Measurements from ENCODE around the gene PRUNE2.

The PRUNE2 gene

GRCh38 chr9:76644647-76645250 is 261.2 kb downstream of the PRUNE2 start:
- Mint-ChIP-seq H3K27me3 (no peaks in the 10 kb centered on the region), H3K9me3 (no peaks in the 10 kb centered on the region), H3K4me3 (no peak overlapping the region), H3K4me1 (no peaks in the 10 kb centered on the region), H3K27ac (no peak overlapping the region)
- no peak for ATAC-seq
- no peak for DNase-seq

GRCh38 chr9:76644171-76644570 is 261.7 kb downstream of the PRUNE2 start:
- no peak for ATAC-seq
- no peaks in the 10 kb centered on the region for H3K27me3 Mint-ChIP-seq
- no peaks in the 10 kb centered on the region for H3K4me1 Mint-ChIP-seq
- H3K4me3 Mint-ChIP-seq = no peak overlapping the region
- H3K27ac Mint-ChIP-seq = no peak overlapping the region
- H3K9me3 Mint-ChIP-seq = no peaks in the 10 kb centered on the region
- no peak for DNase-seq

- no peak overlapping the region for H3K27ac Mint-ChIP-seq
- no peaks in the 10 kb centered on the region for H3K4me1 Mint-ChIP-seq
- no peak for DNase-seq
- H3K27me3 Mint-ChIP-seq = no peaks in the 10 kb centered on the region
- no peaks in the 10 kb centered on the region for H3K9me3 Mint-ChIP-seq
- ATAC-seq = no peak
- no peak overlapping the region for H3K4me3 Mint-ChIP-seq
Observed at GRCh38 chr9:76643399-76644117, 262.4 kb downstream of the PRUNE2 start.

- H3K4me3 Mint-ChIP-seq = no peak overlapping the region
- H3K4me1 Mint-ChIP-seq = no peaks in the 10 kb centered on the region
- no peaks in the 10 kb centered on the region for H3K27me3 Mint-ChIP-seq
- DNase-seq (no peak), ATAC-seq (no peak)
- no peak overlapping the region for H3K27ac Mint-ChIP-seq
- no peaks in the 10 kb centered on the region for H3K9me3 Mint-ChIP-seq
Observed at GRCh38 chr9:76642701-76643209, 263.2 kb downstream of the PRUNE2 start.

- Mint-ChIP-seq H3K9me3 (no peaks in the 10 kb centered on the region), H3K4me1 (no peaks in the 10 kb centered on the region), H3K27ac (no peak overlapping the region), H3K27me3 (no peaks in the 10 kb centered on the region), H3K4me3 (no peak overlapping the region)
- DNase-seq (no peak), ATAC-seq (no peak)
Observed at GRCh38 chr9:76642074-76642473, 263.8 kb downstream of the PRUNE2 start.

- no peak for DNase-seq
- no peak for ATAC-seq
- Mint-ChIP-seq H3K9me3 (no peaks in the 10 kb centered on the region), H3K4me1 (no peaks in the 10 kb centered on the region), H3K27ac (no peak overlapping the region), H3K4me3 (no peak overlapping the region), H3K27me3 (no peaks in the 10 kb centered on the region)
Observed at GRCh38 chr9:76638001-76638400, 267.9 kb downstream of the PRUNE2 start.

- H3K4me1 Mint-ChIP-seq = no peaks in the 10 kb centered on the region
- H3K27ac Mint-ChIP-seq = peak overlapping the region in 1 of 2 donors; percentile 31
- H3K4me3 Mint-ChIP-seq = no peak overlapping the region
Observed at GRCh38 chr9:76637416-76637815, 268.5 kb downstream of the PRUNE2 start.

GRCh38 chr9:76634356-76635054 is 271.4 kb downstream of the PRUNE2 start:
- Mint-ChIP-seq H3K27me3 (peaks cover 9% of the 10 kb centered on the region), H3K4me3 (no peak overlapping the region), H3K9me3 (no peaks in the 10 kb centered on the region), H3K4me1 (peaks cover 5% of the 10 kb centered on the region), H3K27ac (peak overlapping the region in 1 of 2 donors; percentile 46)
- ATAC-seq (no peak), DNase-seq (no peak)

More at GRCh38 chr9:76637416-76637815, 268.5 kb downstream of the PRUNE2 start:
- ATAC-seq (no peak), DNase-seq (no peak)
- Mint-ChIP-seq H3K9me3 (no peaks in the 10 kb centered on the region), H3K27me3 (no peaks in the 10 kb centered on the region)

- Mint-ChIP-seq H3K4me3 (no peak overlapping the region), H3K27me3 (peaks cover 36% of the 10 kb centered on the region), H3K4me1 (peaks cover 7% of the 10 kb centered on the region), H3K9me3 (no peaks in the 10 kb centered on the region), H3K27ac (no peak overlapping the region)
- no peak for DNase-seq
- no peak for ATAC-seq
Observed at GRCh38 chr9:76630916-76631315, 275.0 kb downstream of the PRUNE2 start.

GRCh38 chr9:76629205-76629990 is 276.5 kb downstream of the PRUNE2 start:
- Mint-ChIP-seq H3K27ac (no peak overlapping the region), H3K4me3 (no peak overlapping the region), H3K4me1 (peaks cover 7% of the 10 kb centered on the region), H3K9me3 (no peaks in the 10 kb centered on the region), H3K27me3 (peaks cover 42% of the 10 kb centered on the region)
- DNase-seq = no peak
- ATAC-seq = peak; percentile 74

- peaks cover 50% of the 10 kb centered on the region for H3K27me3 Mint-ChIP-seq
- no peak for DNase-seq
- ATAC-seq = no peak
- no peak overlapping the region for H3K27ac Mint-ChIP-seq
- H3K4me3 Mint-ChIP-seq = no peak overlapping the region
- H3K9me3 Mint-ChIP-seq = no peaks in the 10 kb centered on the region
- peaks cover 7% of the 10 kb centered on the region for H3K4me1 Mint-ChIP-seq
Observed at GRCh38 chr9:76628155-76628554, 277.8 kb downstream of the PRUNE2 start.

GRCh38 chr9:76626980-76627379 is 278.9 kb downstream of the PRUNE2 start:
- H3K27ac Mint-ChIP-seq = no peak overlapping the region
- H3K4me3 Mint-ChIP-seq = no peak overlapping the region
- no peak for ATAC-seq
- no peaks in the 10 kb centered on the region for H3K9me3 Mint-ChIP-seq
- DNase-seq = no peak
- peaks cover 7% of the 10 kb centered on the region for H3K4me1 Mint-ChIP-seq
- peaks cover 50% of the 10 kb centered on the region for H3K27me3 Mint-ChIP-seq

GRCh38 chr9:76626141-76626540 is 279.8 kb downstream of the PRUNE2 start:
- H3K4me1 Mint-ChIP-seq = peaks cover 7% of the 10 kb centered on the region
- DNase-seq (no peak), ATAC-seq (no peak)
- H3K9me3 Mint-ChIP-seq = no peaks in the 10 kb centered on the region
- H3K27me3 Mint-ChIP-seq = peaks cover 48% of the 10 kb centered on the region
- no peak overlapping the region for H3K4me3 Mint-ChIP-seq
- no peak overlapping the region for H3K27ac Mint-ChIP-seq

GRCh38 chr9:76624391-76625048 is 281.4 kb downstream of the PRUNE2 start:
- Mint-ChIP-seq H3K4me1 (peaks cover 3% of the 10 kb centered on the region), H3K4me3 (no peak overlapping the region), H3K27me3 (peaks cover 45% of the 10 kb centered on the region), H3K9me3 (no peaks in the 10 kb centered on the region), H3K27ac (no peak overlapping the region)
- DNase-seq (no peak), ATAC-seq (no peak)

- Mint-ChIP-seq H3K9me3 (no peaks in the 10 kb centered on the region), H3K27ac (peak overlapping the region in 1 of 2 donors; percentile 41), H3K27me3 (peaks cover 48% of the 10 kb centered on the region), H3K4me1 (no peaks in the 10 kb centered on the region), H3K4me3 (no peak overlapping the region)
- no peak for ATAC-seq
- no peak for DNase-seq
Observed at GRCh38 chr9:76620996-76621395, 284.9 kb downstream of the PRUNE2 start.
